PFSK-1 (cell line): ENCODE results near the gene FAM227B.

Source experiments
- POLR2AphosphoS5 ChIP-seq: IDR thresholded peaks from 2 replicates; pipeline ENCODE4 v1.6.1; 2012; ENCODE audit warnings: low read depth, mild to moderate bottlenecking, control low read depth, low read length, moderate library complexity
- REST ChIP-seq, 2 experiments: IDR thresholded peaks; 2 replicates each; pipeline versions ENCODE4 v1.6.1 to v1.8.0; 2011 to 2012; ENCODE audit warnings: low read depth in 2 of 2, low read length in 2 of 2, control low read depth in 1 of 2, inconsistent platforms in 1 of 2, mild to moderate bottlenecking in 1 of 2, moderate library complexity in 1 of 2; ENCODE audit not compliant: insufficient read depth in 1 of 2
- TAF1 ChIP-seq: IDR thresholded peaks from 2 replicates; pipeline ENCODE4 v1.6.1; 2012; ENCODE audit warnings: low read length, control low read depth, borderline replicate concordance; ENCODE audit not compliant: insufficient read depth

- TF ChIP-seq POLR2AphosphoS5 (no peak), TAF1 (no peak), REST (IDR thresholded peaks at IDR 0.05; ENCODE audit: insufficient read depth in 1 of 2, low read depth in 2 of 2, low read length in 2 of 2) (no peak)
Measured at GRCh38 chr15:49424954-49425353, 195.7 kb downstream of the FAM227B start.
